ENCODE data around the gene TICRR.
A peak's percentile ranks its signal among the peaks of the same experiment; 100 is the strongest.

Gene TICRR

GRCh38 chr15:89575146-89575655, at the start of gene TICRR:
TICRR (plus strand) TSS chr15:89575469; CDS start chr15:89575587, 118 bp downstream.
- TF ChIP-seq, protein P1, sequence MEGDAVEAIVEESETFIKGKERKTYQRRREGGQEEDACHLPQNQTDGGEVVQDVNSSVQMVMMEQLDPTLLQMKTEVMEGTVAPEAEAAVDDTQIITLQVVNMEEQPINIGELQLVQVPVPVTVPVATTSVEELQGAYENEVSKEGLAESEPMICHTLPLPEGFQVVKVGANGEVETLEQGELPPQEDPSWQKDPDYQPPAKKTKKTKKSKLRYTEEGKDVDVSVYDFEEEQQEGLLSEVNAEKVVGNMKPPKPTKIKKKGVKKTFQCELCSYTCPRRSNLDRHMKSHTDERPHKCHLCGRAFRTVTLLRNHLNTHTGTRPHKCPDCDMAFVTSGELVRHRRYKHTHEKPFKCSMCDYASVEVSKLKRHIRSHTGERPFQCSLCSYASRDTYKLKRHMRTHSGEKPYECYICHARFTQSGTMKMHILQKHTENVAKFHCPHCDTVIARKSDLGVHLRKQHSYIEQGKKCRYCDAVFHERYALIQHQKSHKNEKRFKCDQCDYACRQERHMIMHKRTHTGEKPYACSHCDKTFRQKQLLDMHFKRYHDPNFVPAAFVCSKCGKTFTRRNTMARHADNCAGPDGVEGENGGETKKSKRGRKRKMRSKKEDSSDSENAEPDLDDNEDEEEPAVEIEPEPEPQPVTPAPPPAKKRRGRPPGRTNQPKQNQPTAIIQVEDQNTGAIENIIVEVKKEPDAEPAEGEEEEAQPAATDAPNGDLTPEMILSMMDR (IDR thresholded peaks at IDR 0.05; ENCODE audit: low read depth, low read length): no peak
- peak within 1 kb of the TSS; percentile 93 for H3K4me3 ChIP-seq (ENCODE audit: low read depth, low read length)

GRCh38 chr15:89526181-89526580, 49.1 kb upstream of the TICRR start:
- TF ChIP-seq, protein P1 (IDR thresholded peaks at IDR 0.05; ENCODE audit: low read depth, low read length): no peak
- no peak overlapping the region for H3K4me3 ChIP-seq (ENCODE audit: low read depth, low read length)

GRCh38 chr15:89526601-89527441, 48.4 kb upstream of the TICRR start:
- TF ChIP-seq, protein P1 (IDR thresholded peaks at IDR 0.05; ENCODE audit: low read depth, low read length): no peak
- no peak overlapping the region for H3K4me3 ChIP-seq (ENCODE audit: low read depth, low read length)

DNA sequence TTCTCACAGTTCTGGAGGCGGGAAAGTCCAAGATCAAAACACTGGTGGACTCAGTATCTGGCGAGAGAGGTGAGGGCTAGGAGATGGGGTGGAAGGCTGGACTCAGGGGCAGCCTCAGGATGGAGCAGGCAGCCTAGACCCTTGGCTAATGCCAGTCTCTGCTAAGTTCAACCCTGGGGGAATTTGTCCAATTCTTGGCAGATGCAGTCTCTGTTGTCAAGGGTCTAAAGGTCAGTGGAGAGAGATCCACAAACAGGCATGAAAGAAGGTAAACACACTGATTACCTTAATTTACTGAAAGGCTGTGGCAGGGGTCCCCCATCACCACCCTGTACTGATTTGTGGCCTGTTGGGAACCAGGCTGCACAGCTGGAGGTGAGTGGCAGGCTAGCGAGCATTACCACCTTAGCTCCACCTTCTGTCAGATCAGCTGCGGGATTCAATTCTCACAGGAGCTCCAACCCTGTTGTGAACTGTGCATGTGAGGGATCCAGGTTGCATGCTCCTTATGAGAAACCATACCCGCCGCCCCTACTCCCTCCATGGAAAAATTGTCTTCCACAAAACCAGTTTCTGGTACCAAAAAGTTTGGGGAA, 46.4 kb upstream of the TICRR start:
- H3K4me3 ChIP-seq (ENCODE audit: low read depth, low read length): no peak overlapping the region
- TF ChIP-seq, protein P1 (IDR thresholded peaks at IDR 0.05; ENCODE audit: low read depth, low read length): no peak

DNA sequence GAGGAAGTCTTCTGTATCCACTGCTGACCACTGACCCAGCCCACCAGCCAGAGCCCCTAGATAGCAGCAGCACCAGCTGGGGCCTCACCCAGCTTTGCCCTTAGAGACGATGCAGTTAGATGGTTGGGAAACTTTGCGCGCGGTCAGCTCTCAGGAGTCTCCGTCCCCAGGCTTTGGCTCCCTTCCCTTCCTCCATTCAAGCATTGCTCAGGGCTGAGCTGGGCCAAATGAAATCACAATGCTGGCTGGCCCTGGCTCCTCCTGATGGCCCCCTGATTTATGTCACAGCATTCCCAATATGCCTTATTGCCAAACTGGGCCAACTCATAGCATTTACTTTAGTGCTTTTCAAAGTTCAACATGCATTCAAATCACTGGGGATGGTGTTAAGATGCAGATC, 44.3 kb upstream of the TICRR start:
- TF ChIP-seq, protein P1 (IDR thresholded peaks at IDR 0.05; ENCODE audit: low read depth, low read length): no peak
- no peak overlapping the region for H3K4me3 ChIP-seq (ENCODE audit: low read depth, low read length)

DNA sequence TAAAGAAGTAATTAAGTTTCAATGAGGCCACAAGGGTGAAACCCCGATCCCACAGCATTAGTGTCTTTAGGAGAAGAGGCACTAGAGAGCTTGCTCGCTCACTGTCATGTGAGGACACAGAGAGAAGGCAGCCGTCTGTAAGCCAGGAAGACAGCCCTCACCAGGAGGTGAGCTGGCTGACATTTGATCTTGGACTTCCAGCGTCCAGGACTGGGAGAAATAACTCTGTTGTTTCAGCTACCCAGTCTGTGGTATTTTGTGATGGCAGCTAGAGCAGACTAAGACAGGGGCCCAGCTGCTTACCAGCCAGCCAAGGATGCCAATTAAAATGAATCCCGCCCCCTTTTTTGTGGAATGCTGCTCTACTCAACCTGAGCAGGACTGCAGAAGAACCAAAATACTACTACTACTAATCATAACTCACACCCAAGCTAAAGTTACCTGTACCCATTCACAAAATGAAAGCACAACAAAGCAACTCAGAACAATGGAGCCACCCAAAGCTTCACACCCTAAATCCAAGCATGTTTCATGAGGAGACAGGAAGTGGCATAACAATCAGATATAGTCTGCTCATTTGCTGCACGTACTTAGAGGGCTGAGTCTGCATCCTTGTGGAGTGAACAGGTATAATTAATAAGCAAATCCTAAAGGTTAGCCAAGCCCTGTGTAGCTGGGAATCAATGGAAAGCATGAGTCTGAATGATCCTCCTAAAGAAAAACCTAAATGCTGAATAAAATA, 43.3 kb upstream of the TICRR start:
- TF ChIP-seq, protein P1 (IDR thresholded peaks at IDR 0.05; ENCODE audit: low read depth, low read length): no peak
- no peak overlapping the region for H3K4me3 ChIP-seq (ENCODE audit: low read depth, low read length)
